H9 (cell line): ENCODE measurements around the gene MAPT. TPM values are rescaled to one million over a fixed set of nuclear protein-coding genes. Genes with fewer than 3 reads are reported as not detected.

Experiments used
- DNase-seq: peaks from one replicate; pipeline ENCODE4 v3.0.0-alpha.2; 2017
- H2AFZ ChIP-seq: one replicate; pipeline ENCODE4 v1.6.1; 2013; ENCODE audit warnings: mild to moderate bottlenecking, low read length, control low read depth, moderate library complexity
- H2AK5ac ChIP-seq: 2 replicates; pipeline ENCODE4 v1.6.1; 2013; ENCODE audit warnings: low read length, control low read depth, mixed read lengths; ENCODE audit not compliant: insufficient read length
- H2BK120ac ChIP-seq: one replicate; pipeline ENCODE4 v1.6.1; 2013; ENCODE audit warnings: low read depth, mild to moderate bottlenecking, low read length, control low read depth, inconsistent platforms; ENCODE audit not compliant: poor library complexity, severe bottlenecking
- H2BK12ac ChIP-seq: 2 replicates; pipeline ENCODE4 v1.6.1; 2013; ENCODE audit warnings: low read length, control low read depth, mixed read lengths, low read depth; ENCODE audit not compliant: insufficient read length
- H2BK15ac ChIP-seq: 2 replicates; pipeline ENCODE4 v1.6.1; 2013; ENCODE audit warnings: low read depth, low read length, control low read depth
- H2BK20ac ChIP-seq: one replicate; pipeline ENCODE4 v1.6.1; 2013; ENCODE audit warnings: low read depth, mild to moderate bottlenecking, low read length, control low read depth, inconsistent platforms; ENCODE audit not compliant: poor library complexity, severe bottlenecking
- H2BK5ac ChIP-seq: 2 replicates; pipeline ENCODE4 v1.6.1; 2013; ENCODE audit warnings: low read length, control low read depth, mixed read lengths; ENCODE audit not compliant: insufficient read length
- H3K14ac ChIP-seq: 2 replicates; pipeline ENCODE4 v1.6.1; 2013; ENCODE audit warnings: low read length, control low read depth; ENCODE audit not compliant: insufficient read depth
- H3K18ac ChIP-seq: 2 replicates; pipeline ENCODE4 v1.6.1; 2013; ENCODE audit warnings: low read depth, mild to moderate bottlenecking, mixed read lengths, low read length, control low read depth; ENCODE audit not compliant: insufficient read length
- H3K23ac ChIP-seq: 2 replicates; pipeline ENCODE4 v1.6.1; 2013; ENCODE audit warnings: low read length, control low read depth, mixed read lengths, low read depth; ENCODE audit not compliant: insufficient read length
- H3K23me2 ChIP-seq: 2 replicates; pipeline ENCODE4 v1.6.1; 2013; ENCODE audit warnings: low read depth, mild to moderate bottlenecking, mixed read lengths, low read length, control low read depth; ENCODE audit not compliant: insufficient read length, poor library complexity, severe bottlenecking
- H3K27ac ChIP-seq: 2 replicates; pipeline ENCODE4 v1.5.1; 2013; ENCODE audit warnings: low read length, control low read depth, mixed read lengths, low read depth; ENCODE audit not compliant: insufficient read length
- H3K27me3 ChIP-seq: 2 replicates; pipeline ENCODE4 v1.6.1; 2013; ENCODE audit warnings: low read length, control low read depth, inconsistent platforms; ENCODE audit not compliant: insufficient read depth
- H3K4ac ChIP-seq: 2 replicates; pipeline ENCODE4 v1.6.1; 2013; ENCODE audit warnings: low read depth, mild to moderate bottlenecking, control low read depth, inconsistent platforms, low read length, moderate library complexity
- H3K4me1 ChIP-seq: 2 replicates; pipeline ENCODE4 v1.6.1; 2013; ENCODE audit warnings: low read length, control low read depth, inconsistent platforms; ENCODE audit not compliant: insufficient read depth
- H3K4me2 ChIP-seq: 2 replicates; pipeline ENCODE4 v1.6.1; 2013; ENCODE audit warnings: low read length, control low read depth, mixed read lengths; ENCODE audit not compliant: insufficient read length, insufficient read depth
- H3K56ac ChIP-seq: 2 replicates; pipeline ENCODE4 v1.6.1; 2013; ENCODE audit warnings: low read depth, mild to moderate bottlenecking, mixed read lengths, low read length, control low read depth; ENCODE audit not compliant: insufficient read length
- H3K79me1 ChIP-seq: 2 replicates; pipeline ENCODE4 v1.6.1; 2013; ENCODE audit warnings: low read depth, mild to moderate bottlenecking, moderate library complexity, low read length, control low read depth, inconsistent platforms; ENCODE audit not compliant: insufficient read depth, poor library complexity, severe bottlenecking
- H3K79me2 ChIP-seq: 2 replicates; pipeline ENCODE4 v1.6.1; 2013; ENCODE audit warnings: low read length, control low read depth, inconsistent platforms; ENCODE audit not compliant: insufficient read depth
- H3K9ac ChIP-seq: 2 replicates; pipeline ENCODE4 v1.6.1; 2013; ENCODE audit warnings: low read length, control low read depth, mixed read lengths; ENCODE audit not compliant: insufficient read length; ENCODE audit errors: extremely low read depth
- H3K9me3 ChIP-seq: one replicate; pipeline ENCODE4 v1.6.1; 2013; ENCODE audit warnings: low read depth, low read length, inconsistent platforms; ENCODE audit not compliant: control insufficient read depth
- H3T11ph ChIP-seq: one replicate; pipeline ENCODE4 v1.6.1; 2013; ENCODE audit warnings: mild to moderate bottlenecking, low read length, control low read depth, inconsistent platforms
- H4K20me1 ChIP-seq: one replicate; pipeline ENCODE4 v1.6.1; 2013; ENCODE audit not compliant: control insufficient read depth, insufficient read length, insufficient read depth
- H4K5ac ChIP-seq: 2 replicates; pipeline ENCODE4 v1.6.1; 2013; ENCODE audit warnings: low read depth, mild to moderate bottlenecking, mixed read lengths, low read length, control low read depth; ENCODE audit not compliant: insufficient read length
- H4K8ac ChIP-seq: replicated peaks from 2 replicates; pipeline ENCODE4 v1.6.1; 2013; ENCODE audit warnings: low read length, control low read depth, mixed read lengths, low read depth; ENCODE audit not compliant: insufficient read length
- H4K91ac ChIP-seq: 2 replicates; pipeline ENCODE4 v1.6.1; 2013; ENCODE audit warnings: low read depth, mild to moderate bottlenecking, moderate library complexity, mixed read lengths, low read length, control low read depth; ENCODE audit not compliant: insufficient read length
- H3K27ac Mint-ChIP-seq, 3 experiments: 2 replicates in 2 of 3; 3 replicates in 1 of 3; pipeline ENCODE4 v1.8.0; 2020 to 2021; ENCODE audit warnings: mixed read lengths in 3 of 3, mild to moderate bottlenecking in 1 of 3, moderate library complexity in 1 of 3
- H3K27me3 Mint-ChIP-seq: 2 replicates; pipeline ENCODE4 v1.8.0; 2021; ENCODE audit warnings: low read depth, mild to moderate bottlenecking, moderate library complexity, mixed read lengths
- H3K36me3 Mint-ChIP-seq, 3 experiments: 2 replicates in 2 of 3; 3 replicates in 1 of 3; pipeline ENCODE4 v1.8.0; 2020 to 2021; ENCODE audit warnings: low read depth in 3 of 3, mixed read lengths in 3 of 3; ENCODE audit not compliant: insufficient read depth in 1 of 3
- H3K4me1 Mint-ChIP-seq, 2 experiments: 2 replicates each; pipeline ENCODE4 v1.8.0; 2020; ENCODE audit warnings: mixed read lengths in 2 of 2
- H3K4me3 Mint-ChIP-seq, 2 experiments: 2 replicates in 1 of 2; 3 replicates in 1 of 2; pipeline ENCODE4 v1.8.0; 2020 to 2021; ENCODE audit warnings: mild to moderate bottlenecking in 2 of 2, mixed read lengths in 2 of 2, moderate library complexity in 1 of 2
- H3K9me3 Mint-ChIP-seq, 2 experiments: 2 replicates in 1 of 2; 3 replicates in 1 of 2; pipeline ENCODE4 v1.8.0; 2020; ENCODE audit warnings: mild to moderate bottlenecking in 2 of 2, mixed read lengths in 2 of 2, moderate library complexity in 1 of 2
- CTCF ChIP-seq: fragments of 200-600 bp; sonication (generic); conservative IDR thresholded peaks from 3 replicates; pipeline ENCODE4 v1.8.0; 2021; ENCODE audit warnings: antibody characterized with exemption, mild to moderate bottlenecking
- WGBS: extraction: QIAGEN DNeasy Blood & Tissue Kit; methylation state at CpG from one replicate; pipeline ENCODE4 v1.1.7; 2013; ENCODE audit warnings: missing lambda C conversion rate, low lambda C conversion rate, mixed read lengths; ENCODE audit not compliant: insufficient read length; ENCODE audit errors: extremely low coverage; 5-methylcytosine and 5-hydroxymethylcytosine counted together
- total RNA-seq: library from RNA; stranded (reverse); gene quantifications from 2 replicates; pipeline ENCODE4 v1.2.1, GENCODE V29; 2021

Gene MAPT
- total RNA-seq, 1 experiment from 2014 or later: 1.6 TPM

DNA sequence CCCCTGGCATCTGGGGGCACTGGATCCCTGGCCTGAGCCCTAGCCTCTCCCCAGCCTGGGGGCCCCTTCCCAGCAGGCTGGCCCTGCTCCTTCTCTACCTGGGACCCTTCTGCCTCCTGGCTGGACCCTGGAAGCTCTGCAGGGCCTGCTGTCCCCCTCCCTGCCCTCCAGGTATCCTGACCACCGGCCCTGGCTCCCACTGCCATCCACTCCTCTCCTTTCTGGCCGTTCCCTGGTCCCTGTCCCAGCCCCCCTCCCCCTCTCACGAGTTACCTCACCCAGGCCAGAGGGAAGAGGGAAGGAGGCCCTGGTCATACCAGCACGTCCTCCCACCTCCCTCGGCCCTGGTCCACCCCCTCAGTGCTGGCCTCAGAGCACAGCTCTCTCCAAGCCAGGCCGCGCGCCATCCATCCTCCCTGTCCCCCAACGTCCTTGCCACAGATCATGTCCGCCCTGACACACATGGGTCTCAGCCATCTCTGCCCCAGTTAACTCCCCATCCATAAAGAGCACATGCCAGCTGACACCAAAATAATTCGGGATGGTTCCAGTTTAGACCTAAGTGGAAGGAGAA, 118.2 kb downstream of the MAPT start:
- no peak overlapping the region for H4K5ac ChIP-seq
- no peak overlapping the region for H3T11ph ChIP-seq
- TF ChIP-seq CTCF: no peak
- H3K4me3 Mint-ChIP-seq: no peak overlapping the region
- no peak for DNase-seq
- no peaks in the 10 kb centered on the region for H3K23me2 ChIP-seq
- no peak overlapping the region for H3K56ac ChIP-seq
- no peak overlapping the region for H2BK120ac ChIP-seq
- H3K27me3 ChIP-seq: no peaks in the 10 kb centered on the region
- H3K27ac ChIP-seq: no peak overlapping the region
- H3K9ac ChIP-seq: no peak overlapping the region
- H2BK5ac ChIP-seq: no peak overlapping the region
- no peak overlapping the region for H2AFZ ChIP-seq
- peak overlapping the region in 1 of 3 experiments; percentile 15; a peak in 1 of 7 replicates for H3K27ac Mint-ChIP-seq
- H3K4me2 ChIP-seq: no peak overlapping the region
- H3K79me2 ChIP-seq: no peaks in the 10 kb centered on the region
- no peak overlapping the region for H3K4ac ChIP-seq
- H2BK20ac ChIP-seq: no peak overlapping the region
- H3K4me1 ChIP-seq: no peaks in the 10 kb centered on the region
- no peak overlapping the region for H4K8ac ChIP-seq
- no peak overlapping the region for H3K14ac ChIP-seq
- H2BK12ac ChIP-seq: no peak overlapping the region
- no peak overlapping the region for H2AK5ac ChIP-seq
- H3K27me3 Mint-ChIP-seq: peaks cover 2% of the 10 kb centered on the region
- no peaks in the 10 kb centered on the region for H3K79me1 ChIP-seq
- no peak overlapping the region for H3K23ac ChIP-seq
- H3K18ac ChIP-seq: no peak overlapping the region
- no peaks in the 10 kb centered on the region for H3K9me3 ChIP-seq
- WGBS: no CpG with 5 or more reads among the region's 11 CpGs
- no peaks in the 10 kb centered on the region for H4K20me1 ChIP-seq
- no peaks in the 10 kb centered on the region; a peak in 1 of 7 replicates for H3K36me3 Mint-ChIP-seq
- no peak overlapping the region for H4K91ac ChIP-seq
- 0 out of 4 replicates have a peak, but pooled peaks cover 0 to 6% of the 10 kb centered on the region in 2 experiments for H3K4me1 Mint-ChIP-seq
- H2BK15ac ChIP-seq: no peak overlapping the region
- H3K9me3 Mint-ChIP-seq: no peaks in the 10 kb centered on the region
